Ishikawa (cell line): ENCODE measurements around the gene CFAP92.

ENCODE experiments used
- CEBPB ChIP-seq: IDR thresholded peaks from 2 replicates; pipeline ENCODE4 v1.6.1; 2012
- CREB1 ChIP-seq: IDR thresholded peaks from 2 replicates; pipeline ENCODE4 v1.6.1; 2012; ENCODE audit warnings: low read depth
- EP300 ChIP-seq: IDR thresholded peaks from 2 replicates; pipeline ENCODE4 v1.6.1; 2012; ENCODE audit warnings: borderline replicate concordance
- RAD21 ChIP-seq: IDR thresholded peaks from 2 replicates; pipeline ENCODE4 v1.6.1; 2012; ENCODE audit warnings: low read depth
- TAF1 ChIP-seq: IDR thresholded peaks from 2 replicates; pipeline ENCODE4 v1.6.1; 2012; ENCODE audit warnings: low read depth, mild to moderate bottlenecking
- YY1 ChIP-seq: IDR thresholded peaks from 2 replicates; pipeline ENCODE4 v1.6.1; 2012; ENCODE audit warnings: low read depth
- TF ChIP-seq, protein P1 (sequence below): IDR thresholded peaks from 2 replicates; pipeline ENCODE4 v1.6.1; 2012
- TF ChIP-seq, protein P2 (sequence below): IDR thresholded peaks from 2 replicates; pipeline ENCODE4 v1.6.1; 2012; ENCODE audit warnings: low read depth, mild to moderate bottlenecking

GRCh38 chr3:128914966-128915645 lies 78.8 kb downstream of the CFAP92 start:
- TF ChIP-seq CEBPB, result no peak
- TF ChIP-seq EP300, result no peak
- TF ChIP-seq CREB1, result no peak
- TF ChIP-seq, protein P1, sequence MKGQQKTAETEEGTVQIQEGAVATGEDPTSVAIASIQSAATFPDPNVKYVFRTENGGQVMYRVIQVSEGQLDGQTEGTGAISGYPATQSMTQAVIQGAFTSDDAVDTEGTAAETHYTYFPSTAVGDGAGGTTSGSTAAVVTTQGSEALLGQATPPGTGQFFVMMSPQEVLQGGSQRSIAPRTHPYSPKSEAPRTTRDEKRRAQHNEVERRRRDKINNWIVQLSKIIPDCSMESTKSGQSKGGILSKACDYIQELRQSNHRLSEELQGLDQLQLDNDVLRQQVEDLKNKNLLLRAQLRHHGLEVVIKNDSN, result no peak
- TF ChIP-seq, protein P2, sequence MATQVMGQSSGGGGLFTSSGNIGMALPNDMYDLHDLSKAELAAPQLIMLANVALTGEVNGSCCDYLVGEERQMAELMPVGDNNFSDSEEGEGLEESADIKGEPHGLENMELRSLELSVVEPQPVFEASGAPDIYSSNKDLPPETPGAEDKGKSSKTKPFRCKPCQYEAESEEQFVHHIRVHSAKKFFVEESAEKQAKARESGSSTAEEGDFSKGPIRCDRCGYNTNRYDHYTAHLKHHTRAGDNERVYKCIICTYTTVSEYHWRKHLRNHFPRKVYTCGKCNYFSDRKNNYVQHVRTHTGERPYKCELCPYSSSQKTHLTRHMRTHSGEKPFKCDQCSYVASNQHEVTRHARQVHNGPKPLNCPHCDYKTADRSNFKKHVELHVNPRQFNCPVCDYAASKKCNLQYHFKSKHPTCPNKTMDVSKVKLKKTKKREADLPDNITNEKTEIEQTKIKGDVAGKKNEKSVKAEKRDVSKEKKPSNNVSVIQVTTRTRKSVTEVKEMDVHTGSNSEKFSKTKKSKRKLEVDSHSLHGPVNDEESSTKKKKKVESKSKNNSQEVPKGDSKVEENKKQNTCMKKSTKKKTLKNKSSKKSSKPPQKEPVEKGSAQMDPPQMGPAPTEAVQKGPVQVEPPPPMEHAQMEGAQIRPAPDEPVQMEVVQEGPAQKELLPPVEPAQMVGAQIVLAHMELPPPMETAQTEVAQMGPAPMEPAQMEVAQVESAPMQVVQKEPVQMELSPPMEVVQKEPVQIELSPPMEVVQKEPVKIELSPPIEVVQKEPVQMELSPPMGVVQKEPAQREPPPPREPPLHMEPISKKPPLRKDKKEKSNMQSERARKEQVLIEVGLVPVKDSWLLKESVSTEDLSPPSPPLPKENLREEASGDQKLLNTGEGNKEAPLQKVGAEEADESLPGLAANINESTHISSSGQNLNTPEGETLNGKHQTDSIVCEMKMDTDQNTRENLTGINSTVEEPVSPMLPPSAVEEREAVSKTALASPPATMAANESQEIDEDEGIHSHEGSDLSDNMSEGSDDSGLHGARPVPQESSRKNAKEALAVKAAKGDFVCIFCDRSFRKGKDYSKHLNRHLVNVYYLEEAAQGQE, result no peak
- no peak for TF ChIP-seq RAD21
- no peak for TF ChIP-seq TAF1
- TF ChIP-seq YY1, result no peak
